GM19455 (cell line): ENCODE measurements around the gene HIVEP3.

ENCODE experiments used
- ATAC-seq: cut with Tn5 transposase; IDR thresholded peaks from one replicate; pipeline ENCODE4 v1.9.1; 2021; ENCODE audit not compliant: unreplicated experiment

Gene HIVEP3

GRCh38 chr1:41672173-41672572, 246.5 kb downstream of the HIVEP3 start:
- ATAC-seq = no peak

DNA sequence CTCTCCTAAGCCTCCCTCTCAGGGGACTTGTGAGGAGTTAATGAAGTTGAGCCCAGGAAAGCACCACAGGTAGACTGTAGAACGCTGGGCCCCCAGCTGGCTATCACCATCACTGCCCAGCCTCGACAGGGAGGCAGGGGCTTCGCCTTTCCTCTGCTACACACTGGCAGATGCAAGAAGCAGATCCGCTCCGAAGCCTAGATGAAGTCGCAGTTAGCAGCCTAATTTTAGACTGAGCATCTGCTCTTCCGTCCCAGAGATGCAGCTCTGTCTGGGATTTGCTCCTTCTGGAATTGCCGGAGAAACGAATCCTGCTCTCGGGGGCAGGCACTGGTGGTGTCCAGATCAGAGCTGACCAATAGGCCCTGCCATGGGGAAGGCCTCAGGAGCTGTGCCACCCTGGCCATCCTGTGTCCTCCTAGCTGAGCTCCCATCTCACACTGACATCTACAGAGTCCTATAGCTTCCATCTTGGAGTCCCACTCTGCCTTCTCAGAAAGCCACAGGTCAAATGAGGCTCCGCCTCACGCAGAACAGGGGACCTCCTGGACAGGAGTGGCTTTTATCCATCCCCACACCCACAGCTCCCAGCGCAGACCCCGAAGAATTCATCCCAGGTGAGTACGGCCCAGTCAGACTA, 247.5 kb downstream of the HIVEP3 start:
- no peak for ATAC-seq

GRCh38 chr1:41670217-41670957, 248.3 kb downstream of the HIVEP3 start:
- ATAC-seq = no peak

GRCh38 chr1:41668967-41669366, 249.8 kb downstream of the HIVEP3 start:
- ATAC-seq = no peak

- no peak for ATAC-seq
Measured at GRCh38 chr1:41668054-41668660, 250.6 kb downstream of the HIVEP3 start.

DNA sequence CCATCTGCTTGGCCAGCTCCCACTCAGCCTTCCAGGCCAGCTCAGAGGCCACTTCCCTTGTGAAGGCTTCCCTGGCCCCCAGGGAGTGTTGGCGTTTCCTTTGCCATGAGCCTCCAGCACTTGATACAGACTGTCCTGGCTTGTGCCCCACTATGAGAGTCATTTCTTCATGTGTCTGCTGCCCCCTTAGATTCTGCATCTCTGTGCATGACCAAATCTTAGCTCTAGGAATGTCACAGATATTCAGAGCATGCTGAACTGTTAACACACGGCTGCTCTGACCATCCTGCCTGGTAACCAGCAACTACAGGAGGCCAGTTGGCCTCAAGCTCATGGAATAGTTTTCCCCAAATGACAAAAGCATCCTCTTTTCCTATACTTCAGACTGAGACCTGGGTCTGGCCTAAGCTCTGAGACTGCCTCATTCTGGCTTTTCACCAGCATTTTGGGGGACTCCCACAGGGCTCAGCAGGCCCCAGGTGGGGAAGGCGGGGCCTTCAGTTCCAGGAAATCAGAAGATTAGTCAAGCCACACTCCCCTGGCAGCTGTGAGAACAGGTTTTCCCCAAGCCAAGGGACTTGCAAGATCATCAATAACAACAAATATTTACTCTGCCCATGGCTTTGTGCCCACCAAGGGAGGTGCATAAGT, 251.6 kb downstream of the HIVEP3 start:
- ATAC-seq = no peak

GRCh38 chr1:41665962-41666917, 252.5 kb downstream of the HIVEP3 start:
- no peak for ATAC-seq

DNA sequence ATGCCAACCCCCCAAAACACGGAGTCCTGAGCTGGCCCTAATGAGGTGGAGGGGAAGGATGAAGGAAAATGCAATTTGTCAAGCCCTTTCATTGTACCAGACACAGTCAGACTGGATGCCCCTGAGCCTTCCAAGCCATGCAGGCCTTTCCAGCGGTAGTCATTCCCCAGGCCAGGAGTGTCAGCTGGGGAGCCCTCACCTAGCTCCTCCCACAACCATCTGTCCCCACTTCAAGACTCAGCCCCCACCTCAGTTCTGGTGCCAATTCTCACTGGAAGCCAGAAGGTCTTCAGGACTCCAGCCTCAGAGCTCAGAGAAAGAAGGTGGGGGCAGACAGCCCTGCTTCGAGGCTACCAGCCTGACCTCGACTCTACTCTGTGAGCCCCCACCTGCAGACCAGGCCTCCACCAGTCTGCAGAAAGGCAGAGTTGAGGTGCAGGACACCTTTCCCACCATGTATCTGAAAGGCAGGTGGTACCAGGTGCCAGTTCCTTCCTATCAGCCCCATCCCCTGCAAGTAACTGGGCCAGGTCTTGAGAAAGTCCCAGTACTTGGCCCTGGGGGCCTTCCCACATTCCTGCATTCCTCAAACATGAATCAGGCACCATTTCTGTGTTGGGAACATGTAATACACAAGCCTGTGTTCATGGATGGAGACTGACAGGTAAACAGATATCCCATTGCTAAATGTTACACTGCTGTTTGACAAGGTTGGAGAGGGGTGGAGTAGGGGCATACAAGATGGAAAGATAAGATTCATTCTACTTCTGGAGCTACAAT, 253.7 kb downstream of the HIVEP3 start:
- ATAC-seq = no peak

- ATAC-seq = no peak
Measured at GRCh38 chr1:41663671-41664400, 254.9 kb downstream of the HIVEP3 start.

- no peak for ATAC-seq
Measured at GRCh38 chr1:41662765-41663437, 255.8 kb downstream of the HIVEP3 start.

DNA sequence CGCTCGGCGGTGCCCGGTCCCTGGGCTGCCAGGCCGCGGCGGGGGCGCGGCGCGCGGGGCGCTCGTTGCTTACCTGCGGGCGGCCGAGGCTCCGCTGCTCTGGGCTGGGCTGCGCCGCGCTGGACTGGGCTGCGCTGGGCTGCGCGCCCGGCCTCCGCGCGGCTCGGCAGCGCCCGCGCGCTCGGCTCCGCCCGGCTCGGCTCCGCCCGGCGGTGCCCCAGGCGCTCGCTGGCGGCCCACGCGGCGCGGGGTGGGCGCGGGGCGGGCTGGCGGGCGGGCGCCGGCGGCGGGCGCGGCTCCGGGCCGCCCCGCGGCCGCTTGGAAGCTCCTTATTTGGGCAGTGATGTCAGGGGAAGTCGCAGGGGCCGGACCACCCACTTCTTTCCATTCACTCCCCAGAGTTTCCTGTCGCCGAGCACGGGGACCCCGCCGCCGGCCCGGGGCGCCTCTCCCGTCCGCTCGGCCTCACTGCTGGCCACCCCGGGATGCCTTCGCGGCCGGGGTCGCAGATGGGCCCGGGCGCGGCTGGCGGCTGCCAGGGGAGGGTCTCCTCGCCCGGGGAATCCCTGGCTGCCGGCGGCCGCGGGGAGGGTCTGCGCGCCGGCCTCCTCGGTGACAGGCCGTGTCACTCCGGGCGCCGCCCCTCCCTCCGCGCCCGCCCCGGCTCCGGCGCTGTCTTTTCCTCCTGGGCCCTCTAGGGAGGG, 256.5 kb downstream of the HIVEP3 start:
- peak; percentile 64 for ATAC-seq

DNA sequence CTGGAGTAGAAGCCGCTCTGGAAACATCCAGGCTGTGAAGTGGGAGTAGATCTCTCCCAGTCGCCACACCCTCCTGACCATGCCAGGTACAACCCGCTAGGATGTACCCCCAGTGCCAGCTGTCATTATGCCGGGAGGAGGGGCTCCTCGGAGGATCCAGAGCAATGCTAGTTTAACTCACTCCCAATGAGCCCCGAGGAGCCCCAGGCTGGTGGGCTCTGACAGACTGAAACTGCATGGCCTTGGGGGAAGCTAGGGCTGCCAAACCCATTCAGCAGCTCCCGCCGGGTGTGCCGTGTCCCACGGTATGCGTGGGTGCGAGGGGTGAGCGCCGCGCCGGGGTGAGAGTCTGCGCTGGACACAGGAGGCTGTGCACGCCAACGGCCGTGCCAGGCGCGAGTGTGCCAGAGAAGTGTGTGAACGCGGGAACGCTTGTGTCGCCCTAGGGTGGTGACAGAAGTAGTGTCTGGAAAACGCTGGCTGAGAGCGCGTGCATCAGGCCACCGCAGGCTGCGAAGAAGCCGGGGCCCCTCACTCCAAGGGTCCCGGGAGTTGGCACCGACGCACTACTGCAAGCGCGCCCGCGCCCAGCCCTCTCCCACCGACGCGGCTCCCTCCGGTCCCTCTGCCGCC, 257.2 kb downstream of the HIVEP3 start:
- peak; percentile 16 for ATAC-seq

- ATAC-seq = no peak
Measured at GRCh38 chr1:41660570-41661427, 257.9 kb downstream of the HIVEP3 start.

DNA sequence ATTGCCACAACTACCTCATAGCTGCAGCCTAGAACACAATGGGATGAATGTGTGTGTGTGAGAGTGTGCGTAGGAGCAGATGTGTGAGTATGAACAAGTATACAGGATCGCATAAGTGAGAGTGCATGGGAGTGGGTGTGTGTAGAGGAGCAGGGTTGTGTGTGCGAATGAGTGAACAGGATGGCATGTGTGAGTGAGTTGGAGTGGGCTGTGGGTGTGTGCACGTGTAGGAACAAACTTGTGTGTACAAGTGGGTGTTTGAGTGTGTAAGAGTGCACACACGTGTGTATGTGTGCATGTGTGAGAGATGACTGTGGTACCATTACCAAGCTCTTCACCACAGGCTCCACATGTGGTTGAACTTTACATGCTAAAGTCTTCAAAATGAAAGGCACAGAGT, 258.8 kb downstream of the HIVEP3 start:
- no peak for ATAC-seq

DNA sequence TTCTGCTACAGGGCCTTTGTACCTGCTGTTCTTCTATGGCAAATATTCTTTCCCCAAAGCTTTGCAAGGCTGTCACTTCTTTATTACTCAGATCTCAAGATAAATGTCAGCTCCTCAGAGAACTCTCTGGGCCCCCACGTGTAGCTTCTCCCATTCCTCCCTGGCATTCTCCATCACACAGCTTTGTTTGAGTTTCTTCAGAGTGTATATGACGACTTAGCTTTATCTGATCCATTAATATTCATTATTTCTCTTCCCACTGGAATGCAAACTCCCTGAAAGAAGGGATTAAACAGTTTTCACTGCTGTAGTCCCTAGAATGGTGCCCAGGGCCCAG, 259.6 kb downstream of the HIVEP3 start:
- no peak for ATAC-seq

DNA sequence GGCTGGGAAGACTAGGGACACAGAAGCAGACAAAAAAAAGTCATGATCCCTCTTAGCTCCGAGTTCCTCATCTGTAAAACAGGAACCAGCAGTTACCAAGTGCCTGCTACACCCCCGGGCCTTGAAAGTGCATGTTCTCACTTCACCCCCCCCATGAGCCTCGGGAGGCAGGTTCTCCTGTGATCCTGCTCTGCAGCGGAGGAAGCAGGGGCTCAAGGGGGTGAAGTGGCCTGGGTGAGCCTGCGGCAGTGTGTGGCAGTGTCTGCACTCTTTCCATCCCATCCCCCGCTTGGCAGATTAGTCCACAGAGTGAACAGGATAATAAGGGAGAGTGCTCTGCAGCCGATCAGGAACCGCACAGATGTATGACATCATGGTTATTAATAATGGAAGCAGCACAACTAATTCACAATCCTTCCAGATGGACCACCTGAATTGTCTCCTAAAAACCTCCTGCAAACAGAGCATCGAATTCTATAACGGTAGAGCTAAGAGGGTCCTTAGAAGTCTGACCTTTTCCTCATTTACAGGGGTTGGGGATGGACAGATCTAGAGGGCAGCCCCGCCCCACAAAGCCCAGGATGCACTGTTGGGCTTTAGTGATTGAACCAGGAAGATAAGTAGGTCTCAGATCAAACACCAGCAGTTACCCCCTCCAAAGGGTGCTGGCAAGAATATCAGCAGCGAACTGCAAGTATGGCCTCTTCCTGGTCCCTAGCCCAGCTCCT, 260.1 kb downstream of the HIVEP3 start:
- ATAC-seq = no peak
